ENCODE results near the gene PALD1. TPM values are rescaled to one million over a fixed set of nuclear protein-coding genes. Genes with fewer than 3 reads are reported as not detected.

PALD1 gene
- total RNA-seq, 2 experiments from 2014 or later: 6.6 to 6.8 TPM

DNA sequence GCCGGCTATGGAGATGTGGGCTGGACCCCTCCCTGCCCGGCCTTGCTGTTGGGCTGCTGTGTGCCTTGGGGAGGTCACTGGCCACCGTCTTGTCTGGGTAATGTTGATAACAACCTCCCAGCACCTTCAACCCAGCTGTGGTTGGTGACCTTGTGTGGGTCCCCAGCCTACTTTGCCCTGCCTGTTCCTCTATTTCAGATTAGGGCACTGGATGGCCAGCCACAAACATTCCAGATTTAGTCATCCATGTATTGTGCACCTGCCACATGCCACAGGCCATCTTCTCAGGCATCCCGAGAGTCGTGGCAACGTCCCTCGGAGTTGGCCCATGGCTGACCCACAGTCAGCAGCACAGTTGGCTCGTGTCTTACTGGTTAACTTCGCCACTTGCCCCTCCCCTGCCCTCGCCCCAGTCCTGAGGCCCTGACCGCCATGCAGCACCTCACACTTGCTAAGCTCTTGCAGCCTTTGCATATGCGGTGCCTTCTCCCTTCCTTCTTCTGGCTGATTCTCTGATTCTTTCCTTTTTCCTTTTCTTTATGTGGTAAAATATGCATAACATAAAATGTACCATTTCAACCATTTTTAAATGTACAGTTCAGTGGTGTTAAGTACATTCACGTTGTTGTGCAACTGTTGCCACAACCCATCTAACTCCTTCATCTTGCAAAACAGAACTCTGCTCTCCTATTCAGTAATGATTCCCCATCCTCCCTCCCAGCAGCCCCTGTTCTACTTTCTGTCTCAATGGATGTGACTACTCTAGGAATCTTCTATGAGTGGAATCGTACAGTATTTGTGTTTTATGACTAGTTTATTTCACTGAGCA, 63.4 kb downstream of the PALD1 start:
- TF ChIP-seq, protein P1, sequence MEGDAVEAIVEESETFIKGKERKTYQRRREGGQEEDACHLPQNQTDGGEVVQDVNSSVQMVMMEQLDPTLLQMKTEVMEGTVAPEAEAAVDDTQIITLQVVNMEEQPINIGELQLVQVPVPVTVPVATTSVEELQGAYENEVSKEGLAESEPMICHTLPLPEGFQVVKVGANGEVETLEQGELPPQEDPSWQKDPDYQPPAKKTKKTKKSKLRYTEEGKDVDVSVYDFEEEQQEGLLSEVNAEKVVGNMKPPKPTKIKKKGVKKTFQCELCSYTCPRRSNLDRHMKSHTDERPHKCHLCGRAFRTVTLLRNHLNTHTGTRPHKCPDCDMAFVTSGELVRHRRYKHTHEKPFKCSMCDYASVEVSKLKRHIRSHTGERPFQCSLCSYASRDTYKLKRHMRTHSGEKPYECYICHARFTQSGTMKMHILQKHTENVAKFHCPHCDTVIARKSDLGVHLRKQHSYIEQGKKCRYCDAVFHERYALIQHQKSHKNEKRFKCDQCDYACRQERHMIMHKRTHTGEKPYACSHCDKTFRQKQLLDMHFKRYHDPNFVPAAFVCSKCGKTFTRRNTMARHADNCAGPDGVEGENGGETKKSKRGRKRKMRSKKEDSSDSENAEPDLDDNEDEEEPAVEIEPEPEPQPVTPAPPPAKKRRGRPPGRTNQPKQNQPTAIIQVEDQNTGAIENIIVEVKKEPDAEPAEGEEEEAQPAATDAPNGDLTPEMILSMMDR (IDR thresholded peaks at IDR 0.05): no peak
- no peaks in the 10 kb centered on the region for H3K9me3 Mint-ChIP-seq
- H3K27me3 Mint-ChIP-seq: no peaks in the 10 kb centered on the region
- ATAC-seq (no peak), DNase-seq (no peak)
- no peak overlapping the region for H3K4me3 Mint-ChIP-seq
- H3K36me3 Mint-ChIP-seq (ENCODE audit: low read depth): no peaks in the 10 kb centered on the region
- intact Hi-C loops (cut with micrococcal nuclease): loop anchor here (5.0 kb wide), 1 partner anchor 80 kb away; no protein-coding TSS in a partner anchor
- H3K4me1 Mint-ChIP-seq (ENCODE audit: low read depth): no peaks in the 10 kb centered on the region
- POLR2A ChIA-PET: no interaction called here
- H3K27ac Mint-ChIP-seq: no peak overlapping the region
- CTCF ChIA-PET: interaction anchor here (2.2 kb wide), 1 partner anchor 81 kb away, joined by 13 read pairs; no protein-coding TSS in a partner anchor

DNA sequence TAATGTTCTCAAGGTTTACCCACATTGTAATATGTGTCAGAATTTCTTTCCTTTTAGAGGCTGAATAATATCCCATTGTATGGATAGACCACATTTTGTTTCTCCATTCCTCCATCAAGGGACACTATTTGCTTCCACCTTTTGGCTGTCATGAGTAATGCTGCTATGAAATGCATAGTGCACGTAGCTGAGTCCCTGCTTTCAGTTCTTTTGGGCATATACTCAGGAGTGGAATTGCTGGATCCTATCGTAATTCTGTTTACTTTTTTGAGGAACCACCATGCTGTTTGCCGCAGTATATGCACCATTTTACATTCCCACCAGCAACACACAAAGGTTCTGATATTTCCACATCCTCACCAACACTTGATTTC, 64.0 kb downstream of the PALD1 start:
- intact Hi-C loops (cut with micrococcal nuclease): loop anchor here (5.0 kb wide), 1 partner anchor 80 kb away; no protein-coding TSS in a partner anchor
- ATAC-seq: no peak
- CTCF ChIA-PET: no interaction called here
- H3K9me3 Mint-ChIP-seq: no peaks in the 10 kb centered on the region
- H3K4me1 Mint-ChIP-seq (ENCODE audit: low read depth): no peaks in the 10 kb centered on the region
- H3K27ac Mint-ChIP-seq: no peak overlapping the region
- no peaks in the 10 kb centered on the region for H3K27me3 Mint-ChIP-seq
- TF ChIP-seq, protein P1 (IDR thresholded peaks at IDR 0.05): no peak
- H3K36me3 Mint-ChIP-seq (ENCODE audit: low read depth): no peaks in the 10 kb centered on the region
- H3K4me3 Mint-ChIP-seq: no peak overlapping the region
- POLR2A ChIA-PET: no interaction called here
- DNase-seq: no peak

GRCh38 chr10:70543911-70544310, 65.3 kb downstream of the PALD1 start:
- CTCF ChIA-PET: interaction anchor here (1.0 to 1.4 kb wide), 2 partner anchors 15 to 89 kb away, joined by 3 to 5 read pairs; no protein-coding TSS in a partner anchor
- H3K27me3 Mint-ChIP-seq: no peaks in the 10 kb centered on the region
- intact Hi-C loops (cut with micrococcal nuclease): loop anchor here (5.0 kb wide), 1 partner anchor 82 kb away; no protein-coding TSS in a partner anchor
- DNase-seq (no peak), ATAC-seq (no peak)
- H3K4me3 Mint-ChIP-seq: no peak overlapping the region
- POLR2A ChIA-PET: no interaction called here
- H3K4me1 Mint-ChIP-seq (ENCODE audit: low read depth): no peaks in the 10 kb centered on the region
- no peak overlapping the region for H3K27ac Mint-ChIP-seq
- TF ChIP-seq, protein P1 (IDR thresholded peaks at IDR 0.05): no peak
- H3K9me3 Mint-ChIP-seq: no peaks in the 10 kb centered on the region
- H3K36me3 Mint-ChIP-seq (ENCODE audit: low read depth): no peaks in the 10 kb centered on the region

DNA sequence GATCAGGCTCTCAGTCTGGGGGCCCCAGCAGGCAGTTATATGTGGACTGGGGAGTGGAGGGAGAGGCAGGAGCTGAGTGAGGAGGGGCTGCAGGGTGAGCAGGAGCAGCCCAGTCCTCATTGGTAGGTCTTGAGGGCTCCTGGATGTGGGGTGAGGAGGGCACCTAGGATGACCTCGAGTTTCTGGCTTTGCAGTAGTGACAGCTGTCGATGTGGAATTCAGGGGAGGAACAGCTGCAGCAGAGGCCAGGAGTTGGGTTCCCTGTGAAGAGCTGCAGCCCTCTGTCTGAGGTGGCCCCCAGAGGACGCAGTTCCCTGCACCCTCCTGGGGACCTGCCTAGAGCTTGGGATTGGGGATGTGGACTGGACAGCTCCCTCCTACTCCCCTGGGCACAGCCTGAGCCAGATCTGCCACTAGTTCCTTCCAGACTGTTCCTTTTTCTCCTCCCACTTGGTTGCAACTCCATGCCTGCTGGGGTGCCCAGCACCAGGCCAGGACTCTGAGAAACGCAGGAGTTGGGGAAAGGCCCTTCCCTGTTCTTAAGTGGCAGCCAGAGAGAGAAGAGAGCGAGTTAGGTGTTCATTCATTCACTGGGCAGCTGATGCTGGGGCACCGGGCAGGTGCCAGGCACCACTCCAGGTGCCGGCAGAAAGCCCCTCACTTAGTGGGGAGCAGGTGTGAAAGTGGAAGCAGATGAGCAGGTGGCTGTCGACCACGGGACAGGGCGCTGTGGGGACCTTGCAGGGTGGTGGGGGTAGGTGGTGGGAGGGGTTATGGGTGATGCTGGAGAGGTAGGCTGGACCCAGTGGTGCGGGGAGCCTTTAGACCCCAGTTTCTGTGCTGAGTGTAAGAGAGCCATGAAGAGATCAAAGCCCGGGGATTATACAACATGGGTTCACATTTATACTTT, 66.1 kb downstream of the PALD1 start:
- Mint-ChIP-seq H3K4me3 (no peak overlapping the region), H3K9me3 (no peaks in the 10 kb centered on the region), H3K27ac (no peak overlapping the region), H3K36me3 (ENCODE audit: low read depth) (no peaks in the 10 kb centered on the region), H3K27me3 (no peaks in the 10 kb centered on the region), H3K4me1 (ENCODE audit: low read depth) (no peaks in the 10 kb centered on the region)
- no peak for ATAC-seq
- CTCF ChIA-PET: interaction anchor here (0.9 to 1.4 kb wide), 3 partner anchors 15 to 336 kb away, joined by 3 to 5 read pairs (median 4); no protein-coding TSS in a partner anchor
- POLR2A ChIA-PET: no interaction called here
- TF ChIP-seq, protein P1 (IDR thresholded peaks at IDR 0.05): no peak
- DNase-seq: no peak
- intact Hi-C loops (cut with micrococcal nuclease): loop anchor here (5.0 kb wide), 1 partner anchor 82 kb away; no protein-coding TSS in a partner anchor
